Neuronal stem cell (in vitro differentiated cells): ENCODE measurements around the gene RAD51B.

Experiments used
- DNase-seq: peaks from one replicate; pipeline ENCODE4 v3.0.0-alpha.2; 2013; ENCODE audit warnings: low spot score
- H2AFZ ChIP-seq: one replicate; pipeline ENCODE4 v1.6.1; 2013; ENCODE audit warnings: mild to moderate bottlenecking, low read length, inconsistent platforms
- H2AK5ac ChIP-seq: 2 replicates; pipeline ENCODE4 v1.6.1; 2013; ENCODE audit warnings: low read depth, mild to moderate bottlenecking, inconsistent platforms, low read length, moderate library complexity, mixed read lengths
- H2BK120ac ChIP-seq: 2 replicates; pipeline ENCODE4 v1.6.1; 2013; ENCODE audit warnings: low read depth, mild to moderate bottlenecking, inconsistent platforms, low read length, moderate library complexity, mixed read lengths
- H2BK12ac ChIP-seq: one replicate; pipeline ENCODE4 v1.6.1; 2013; ENCODE audit warnings: low read length, inconsistent platforms
- H2BK15ac ChIP-seq: 2 replicates; pipeline ENCODE4 v1.6.1; 2013; ENCODE audit warnings: mild to moderate bottlenecking, low read length, inconsistent platforms, mixed read lengths
- H2BK5ac ChIP-seq: one replicate; pipeline ENCODE4 v1.6.1; 2013; ENCODE audit warnings: inconsistent platforms, mild to moderate bottlenecking, low read length, moderate library complexity
- H3K14ac ChIP-seq: one replicate; pipeline ENCODE4 v1.6.1; 2013; ENCODE audit warnings: low read length, inconsistent platforms
- H3K18ac ChIP-seq: 2 replicates; pipeline ENCODE4 v1.6.1; 2013; ENCODE audit warnings: low read length, inconsistent platforms
- H3K23ac ChIP-seq: 2 replicates; pipeline ENCODE4 v1.6.1; 2013; ENCODE audit warnings: low read depth, mild to moderate bottlenecking, mixed read lengths, low read length, inconsistent platforms; ENCODE audit not compliant: poor library complexity
- H3K27ac ChIP-seq: replicated peaks from 3 replicates; pipeline ENCODE4 v1.5.1; 2013; ENCODE audit warnings: low read length, inconsistent platforms
- H3K27me3 ChIP-seq, 3 experiments: 2 replicates each; pipeline ENCODE4 v1.6.1; 2013; ENCODE audit warnings: low read length in 3 of 3, mild to moderate bottlenecking in 2 of 3, inconsistent platforms in 1 of 3, low read depth in 1 of 3, mixed read lengths in 1 of 3, moderate library complexity in 1 of 3; ENCODE audit not compliant: control insufficient read depth in 3 of 3, insufficient read depth in 3 of 3
- H3K36me3 ChIP-seq, 2 donors: replicated peaks in 1 of 2; 2 replicates each; pipeline ENCODE4 v1.6.1; 2013; ENCODE audit warnings: low read length in 2 of 2; ENCODE audit not compliant: control insufficient read depth in 2 of 2, insufficient read depth in 2 of 2
- H3K4ac ChIP-seq: 2 replicates; pipeline ENCODE4 v1.6.1; 2013; ENCODE audit warnings: inconsistent platforms, mild to moderate bottlenecking, low read length, moderate library complexity
- H3K4me1 ChIP-seq, 2 donors: 1 replicate in 1 of 2; 2 replicates in 1 of 2; pipeline ENCODE4 v1.6.1; 2013; ENCODE audit warnings: low read length in 2 of 2, low read depth in 1 of 2; ENCODE audit not compliant: control insufficient read depth in 2 of 2, insufficient read depth in 1 of 2
- H3K4me2 ChIP-seq: one replicate; pipeline ENCODE4 v1.6.1; 2013; ENCODE audit warnings: mild to moderate bottlenecking, low read length, inconsistent platforms; ENCODE audit not compliant: insufficient read depth, poor library complexity, severe bottlenecking
- H3K4me3 ChIP-seq, 2 donors: 2 replicates each; pipeline ENCODE4 v1.5.1; 2013; ENCODE audit warnings: low read length in 2 of 2, mild to moderate bottlenecking in 2 of 2, inconsistent platforms in 1 of 2, moderate library complexity in 1 of 2
- H3K79me1 ChIP-seq: one replicate; pipeline ENCODE4 v1.6.1; 2013; ENCODE audit warnings: low read depth, mild to moderate bottlenecking, inconsistent platforms, low read length, moderate library complexity
- H3K9ac ChIP-seq: one replicate; pipeline ENCODE4 v1.6.1; 2013; ENCODE audit warnings: mild to moderate bottlenecking, low read depth, low read length, inconsistent platforms; ENCODE audit not compliant: poor library complexity
- H3K9me3 ChIP-seq, 2 donors: replicated peaks in 1 of 2; 2 replicates each; pipeline versions ENCODE3 to v1.6.1; 2013; ENCODE audit warnings: low read length in 2 of 2, mild to moderate bottlenecking in 2 of 2, inconsistent platforms in 1 of 2, low read depth in 1 of 2, mixed read lengths in 1 of 2, moderate library complexity in 1 of 2; ENCODE audit not compliant: control insufficient read depth in 2 of 2, insufficient read depth in 1 of 2
- H4K8ac ChIP-seq: one replicate; pipeline ENCODE4 v1.6.1; 2013; ENCODE audit warnings: low read depth, mild to moderate bottlenecking, inconsistent platforms, low read length, moderate library complexity
- H4K91ac ChIP-seq: one replicate; pipeline ENCODE4 v1.6.1; 2013; ENCODE audit warnings: low read length, low read depth, mild to moderate bottlenecking, inconsistent platforms; ENCODE audit not compliant: poor library complexity
- WGBS, 2 donors: extraction: QIAGEN DNeasy Blood & Tissue Kit; methylation state at CpG; one replicate each; pipeline ENCODE4 v1.1.7; 2013; ENCODE audit warnings: missing lambda C conversion rate in 2 of 2, mixed read lengths in 1 of 2; ENCODE audit not compliant: insufficient read length in 2 of 2, insufficient replicate concordance in 1 of 2; ENCODE audit errors: extremely low coverage in 2 of 2; 5-methylcytosine and 5-hydroxymethylcytosine counted together

RAD51B gene

GRCh38 chr14:67940486-67941455 is 121.2 kb downstream of the RAD51B start:
- no peak overlapping the region for H3K9ac ChIP-seq
- peak overlapping the region; percentile 83 for H3K27ac ChIP-seq
- H3K27me3 ChIP-seq: no peaks in the 10 kb centered on the region
- peaks cover 9 to 34% of the 10 kb centered on the region in 2 donors for H3K4me1 ChIP-seq
- no peak overlapping the region for H4K91ac ChIP-seq
- no peaks in the 10 kb centered on the region for H3K79me1 ChIP-seq
- H2BK120ac ChIP-seq: no peak overlapping the region
- no peak overlapping the region for H2AK5ac ChIP-seq
- H3K9me3 ChIP-seq: no peaks in the 10 kb centered on the region
- peak overlapping the region; percentile 35 for H2AFZ ChIP-seq
- WGBS, 2 donors: no CpG with 5 or more reads among the region's 4 CpGs
- peak overlapping the region in 1 of 2 donors; percentile 5 for H3K4me3 ChIP-seq
- H3K4me2 ChIP-seq: no peak overlapping the region
- H3K14ac ChIP-seq: no peak overlapping the region
- H2BK15ac ChIP-seq: no peak overlapping the region
- H3K18ac ChIP-seq: no peak overlapping the region
- no peak overlapping the region for H3K23ac ChIP-seq
- no peak overlapping the region for H4K8ac ChIP-seq
- H3K36me3 ChIP-seq: no peaks in the 10 kb centered on the region
- H3K4ac ChIP-seq: no peak overlapping the region
- peak; percentile 14 for DNase-seq
- no peak overlapping the region for H2BK12ac ChIP-seq
- no peak overlapping the region for H2BK5ac ChIP-seq

GRCh38 chr14:67941456-67942018 is 122.0 kb downstream of the RAD51B start:
- H3K9ac ChIP-seq: no peak overlapping the region
- H3K36me3 ChIP-seq: no peaks in the 10 kb centered on the region
- no peak overlapping the region for H2BK12ac ChIP-seq
- H2BK120ac ChIP-seq: no peak overlapping the region
- no peak overlapping the region for H3K23ac ChIP-seq
- H3K27ac ChIP-seq: peak overlapping the region; percentile 83
- H4K8ac ChIP-seq: no peak overlapping the region
- no peaks in the 10 kb centered on the region for H3K27me3 ChIP-seq
- H3K4me1 ChIP-seq: peaks cover 9 to 34% of the 10 kb centered on the region in 2 donors
- no peak overlapping the region for H2BK5ac ChIP-seq
- H2BK15ac ChIP-seq: no peak overlapping the region
- no peaks in the 10 kb centered on the region for H3K9me3 ChIP-seq
- H3K4me2 ChIP-seq: peak overlapping the region; percentile 24
- peak overlapping the region in 1 of 2 donors; percentile 5 for H3K4me3 ChIP-seq
- H3K18ac ChIP-seq: no peak overlapping the region
- no peaks in the 10 kb centered on the region for H3K79me1 ChIP-seq
- H3K14ac ChIP-seq: no peak overlapping the region
- no peak overlapping the region for H2AK5ac ChIP-seq
- no peak overlapping the region for H3K4ac ChIP-seq
- no peak overlapping the region for H4K91ac ChIP-seq
- H2AFZ ChIP-seq: peak overlapping the region; percentile 35
- no CpG with 5 or more reads among the region's 1 CpG for WGBS, 2 donors
- DNase-seq: peak; percentile 18

GRCh38 chr14:67942080-67942710 is 122.6 kb downstream of the RAD51B start:
- Histone ChIP-seq H3K4me3 (no peak overlapping the region), H2AK5ac (no peak overlapping the region), H3K27ac (no peak overlapping the region), H2BK5ac (no peak overlapping the region), H4K91ac (no peak overlapping the region), H4K8ac (no peak overlapping the region), H3K23ac (no peak overlapping the region), H3K18ac (no peak overlapping the region), H3K9ac (no peak overlapping the region), H3K79me1 (no peaks in the 10 kb centered on the region), H2BK12ac (no peak overlapping the region), H2BK120ac (no peak overlapping the region), H3K36me3 (no peaks in the 10 kb centered on the region), H2AFZ (peak overlapping the region; percentile 27), H3K14ac (no peak overlapping the region), H3K27me3 (no peaks in the 10 kb centered on the region), H2BK15ac (no peak overlapping the region), H3K4me2 (no peak overlapping the region), H3K9me3 (no peaks in the 10 kb centered on the region), H3K4me1 (peaks cover 9 to 34% of the 10 kb centered on the region in 2 donors), H3K4ac (no peak overlapping the region)
- no CpG with 5 or more reads among the region's 4 CpGs for WGBS, 2 donors
- no peak for DNase-seq

- peaks cover 9 to 34% of the 10 kb centered on the region in 2 donors for H3K4me1 ChIP-seq
- DNase-seq: peak; percentile 83
- H3K23ac ChIP-seq: no peak overlapping the region
Observed at GRCh38 chr14:67943947-67944346, 124.4 kb downstream of the RAD51B start.

More at GRCh38 chr14:67943947-67944346, 124.4 kb downstream of the RAD51B start:
- Histone ChIP-seq H2AK5ac (no peak overlapping the region), H3K4me2 (no peak overlapping the region), H3K79me1 (no peaks in the 10 kb centered on the region), H3K9me3 (no peaks in the 10 kb centered on the region), H2BK15ac (no peak overlapping the region), H2AFZ (no peak overlapping the region), H3K27ac (no peak overlapping the region), H3K4me3 (no peak overlapping the region), H4K91ac (no peak overlapping the region), H2BK120ac (no peak overlapping the region), H3K9ac (no peak overlapping the region), H4K8ac (no peak overlapping the region), H2BK12ac (no peak overlapping the region), H3K18ac (no peak overlapping the region), H3K27me3 (no peaks in the 10 kb centered on the region), H3K14ac (no peak overlapping the region), H3K4ac (no peak overlapping the region), H2BK5ac (no peak overlapping the region), H3K36me3 (no peaks in the 10 kb centered on the region)
- no CpG with 5 or more reads among the region's 3 CpGs for WGBS, 2 donors
